SK-N-SH treated with all-trans-retinoic acid at 6 μM for 48 hours (cell line): ENCODE results near the gene GBGT1.

Source experiments
- ATAC-seq: fragments of 200-7000 bp; cut with Tn5 transposase; 3 replicates; pipeline ENCODE4 v1.9.1; 2020; ENCODE audit warnings: mild to moderate bottlenecking, moderate library complexity
- ARNTL ChIP-seq: fragments of 450-650 bp; formaldehyde crosslinking; IDR thresholded peaks from 2 replicates; pipeline ENCODE4 v1.5.0; 2020; ENCODE audit warnings: low read depth, mild to moderate bottlenecking, moderate library complexity, borderline replicate concordance
- BACH2 ChIP-seq: fragments of 250-450 bp; sonication (Bioruptor Pico); IDR thresholded peaks from 2 replicates; pipeline ENCODE4 v1.9.0; 2021; ENCODE audit warnings: mild to moderate bottlenecking, borderline replicate concordance
- CSDC2 ChIP-seq: fragments of 250-450 bp; sonication (Bioruptor Pico); IDR thresholded peaks from 2 replicates; pipeline ENCODE4 v1.5.0; 2020; ENCODE audit warnings: mild to moderate bottlenecking, moderate library complexity
- ESRRG ChIP-seq: fragments of 250-450 bp; sonication (Bioruptor Pico); IDR thresholded peaks from 2 replicates; pipeline ENCODE4 v1.6.1; 2021; ENCODE audit warnings: mild to moderate bottlenecking
- GLIS3 ChIP-seq: fragments of 250-450 bp; sonication (Bioruptor Pico); IDR thresholded peaks from 2 replicates; pipeline ENCODE4 v1.5.0; 2020; ENCODE audit warnings: mild to moderate bottlenecking, moderate library complexity
- ISL1 ChIP-seq: fragments of 250-450 bp; sonication (Bioruptor Pico); IDR thresholded peaks from 2 replicates; pipeline ENCODE4 v2.1.2; 2022; ENCODE audit warnings: mild to moderate bottlenecking, moderate library complexity
- OSR1 ChIP-seq: fragments of 250-450 bp; sonication (Bioruptor Pico); IDR thresholded peaks from 2 replicates; pipeline ENCODE4 v1.8.0; 2022; ENCODE audit warnings: moderate library complexity, mild to moderate bottlenecking, inconsistent platforms
- PPARA ChIP-seq: fragments of 250-450 bp; sonication (Bioruptor Pico); IDR thresholded peaks from 2 replicates; pipeline ENCODE4 v1.5.0; 2020; ENCODE audit warnings: mild to moderate bottlenecking, borderline replicate concordance
- RARB ChIP-seq: fragments of 250-450 bp; sonication (Bioruptor Pico); IDR thresholded peaks from 2 replicates; pipeline ENCODE4 v1.8.0; 2021; ENCODE audit warnings: mild to moderate bottlenecking, moderate library complexity
- SNAI2 ChIP-seq: fragments of 250-450 bp; sonication (Bioruptor Pico); IDR thresholded peaks from 2 replicates; pipeline ENCODE4 v1.5.0; 2020; ENCODE audit warnings: mild to moderate bottlenecking, moderate library complexity
- TOX ChIP-seq: fragments of 250-450 bp; sonication (Bioruptor Pico); IDR thresholded peaks from 2 replicates; pipeline ENCODE4 v1.8.0; 2021; ENCODE audit warnings: mild to moderate bottlenecking, moderate library complexity, borderline replicate concordance
- ZFP3 ChIP-seq: fragments of 250-450 bp; sonication (Bioruptor Pico); IDR thresholded peaks from 2 replicates; pipeline ENCODE4 v1.5.0; 2020; ENCODE audit warnings: mild to moderate bottlenecking, moderate library complexity
- ZFP30 ChIP-seq: fragments of 450-650 bp; formaldehyde crosslinking; IDR thresholded peaks from 2 replicates; pipeline ENCODE4 v1.5.0; 2022; ENCODE audit warnings: mild to moderate bottlenecking, moderate library complexity
- ZNF565 ChIP-seq: fragments of 450-650 bp; formaldehyde crosslinking; conservative IDR thresholded peaks from 2 replicates; pipeline ENCODE4 v1.5.0; 2020; ENCODE audit warnings: low read depth, mild to moderate bottlenecking, moderate library complexity
- ZNF70 ChIP-seq: fragments of 450-650 bp; formaldehyde crosslinking; IDR thresholded peaks from 2 replicates; pipeline ENCODE4 v1.5.0; 2020; ENCODE audit warnings: mild to moderate bottlenecking, moderate library complexity
- ZNF8 ChIP-seq: fragments of 450-650 bp; formaldehyde crosslinking; IDR thresholded peaks from 2 replicates; pipeline ENCODE4 v1.5.0; 2020; ENCODE audit warnings: mild to moderate bottlenecking, moderate library complexity
- TF ChIP-seq, protein P1 (sequence below): fragments of 250-450 bp; sonication (Bioruptor Pico); IDR thresholded peaks from 2 replicates; pipeline ENCODE4 v1.8.0; 2020; ENCODE audit warnings: mild to moderate bottlenecking, moderate library complexity, borderline replicate concordance
- TF ChIP-seq, protein P2 (sequence below): fragments of 250-450 bp; sonication (Bioruptor Pico); IDR thresholded peaks from 2 replicates; pipeline ENCODE4 v1.8.0; 2021; ENCODE audit warnings: low read depth, mild to moderate bottlenecking, moderate library complexity, borderline replicate concordance
- TF ChIP-seq, protein P3 (sequence below): fragments of 250-450 bp; sonication (Bioruptor Pico); IDR thresholded peaks from 2 replicates; pipeline ENCODE4 v1.5.0; 2020; ENCODE audit warnings: mild to moderate bottlenecking, moderate library complexity
- TF ChIP-seq, protein P4 (sequence below): fragments of 250-450 bp; sonication (Bioruptor Pico); IDR thresholded peaks from 2 replicates; pipeline ENCODE4 v1.5.1; 2021; ENCODE audit warnings: mild to moderate bottlenecking, moderate library complexity

Gene GBGT1

DNA sequence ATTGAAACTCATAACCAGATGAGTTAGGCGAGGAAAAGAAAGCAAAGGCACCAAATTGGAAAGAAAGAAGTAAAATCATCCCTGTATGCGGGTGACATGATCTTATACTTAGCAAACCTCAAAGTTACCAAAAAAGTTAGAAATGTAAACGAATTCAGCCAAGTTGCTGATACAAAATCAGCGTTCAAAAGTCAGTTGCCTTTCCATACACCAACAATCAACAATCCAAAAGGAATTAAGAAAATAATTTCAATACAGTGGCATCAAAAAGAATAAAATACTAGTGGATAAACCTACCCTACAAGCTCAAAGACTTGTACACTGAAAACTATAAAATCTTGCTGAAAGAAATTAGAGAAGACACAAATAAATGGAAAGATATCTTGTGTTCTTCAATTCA is 30.9 kb upstream of the GBGT1 start:
- ATAC-seq: no peak
- TF ChIP-seq OSR1 (no peak), SNAI2 (CRISPR knock-in tag) (no peak), BACH2 (CRISPR knock-in tag) (no peak)

DNA sequence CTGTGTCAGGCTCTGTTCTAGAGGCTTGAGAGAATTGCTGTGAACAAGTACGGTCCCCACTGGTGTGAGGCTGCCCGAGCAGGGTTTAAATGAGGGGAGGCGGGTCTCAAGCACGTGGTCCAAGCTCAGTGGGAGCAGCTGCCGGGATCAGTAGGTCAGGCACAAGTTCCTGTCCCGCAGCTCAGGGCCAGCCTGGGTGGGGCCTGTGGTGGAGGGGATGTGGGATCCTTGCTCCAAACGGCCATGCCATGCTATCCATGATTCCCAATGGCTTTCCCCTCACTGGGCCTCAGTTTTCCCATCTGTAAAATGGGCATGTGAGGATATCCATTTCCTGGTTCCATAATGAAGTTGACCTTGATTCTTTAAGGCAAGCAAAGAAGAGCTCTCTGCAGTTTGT is 28.3 kb upstream of the GBGT1 start:
- no peak for ATAC-seq
- no peak for TF ChIP-seq ZNF565 (CRISPR knock-in tag)
- no peak for TF ChIP-seq ESRRG (CRISPR knock-in tag)
- TF ChIP-seq, protein P1, sequence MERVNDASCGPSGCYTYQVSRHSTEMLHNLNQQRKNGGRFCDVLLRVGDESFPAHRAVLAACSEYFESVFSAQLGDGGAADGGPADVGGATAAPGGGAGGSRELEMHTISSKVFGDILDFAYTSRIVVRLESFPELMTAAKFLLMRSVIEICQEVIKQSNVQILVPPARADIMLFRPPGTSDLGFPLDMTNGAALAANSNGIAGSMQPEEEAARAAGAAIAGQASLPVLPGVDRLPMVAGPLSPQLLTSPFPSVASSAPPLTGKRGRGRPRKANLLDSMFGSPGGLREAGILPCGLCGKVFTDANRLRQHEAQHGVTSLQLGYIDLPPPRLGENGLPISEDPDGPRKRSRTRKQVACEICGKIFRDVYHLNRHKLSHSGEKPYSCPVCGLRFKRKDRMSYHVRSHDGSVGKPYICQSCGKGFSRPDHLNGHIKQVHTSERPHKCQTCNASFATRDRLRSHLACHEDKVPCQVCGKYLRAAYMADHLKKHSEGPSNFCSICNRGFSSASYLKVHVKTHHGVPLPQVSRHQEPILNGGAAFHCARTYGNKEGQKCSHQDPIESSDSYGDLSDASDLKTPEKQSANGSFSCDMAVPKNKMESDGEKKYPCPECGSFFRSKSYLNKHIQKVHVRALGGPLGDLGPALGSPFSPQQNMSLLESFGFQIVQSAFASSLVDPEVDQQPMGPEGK (CRISPR knock-in tag): no peak
- TF ChIP-seq ZFP3 (CRISPR knock-in tag): no peak
- TF ChIP-seq CSDC2 (CRISPR knock-in tag): no peak
- no peak for TF ChIP-seq ZFP30
- no peak for TF ChIP-seq ZNF70 (CRISPR knock-in tag)
- no peak for TF ChIP-seq ISL1 (CRISPR knock-in tag)
- TF ChIP-seq TOX (CRISPR knock-in tag): no peak
- TF ChIP-seq ZNF8 (CRISPR knock-in tag): no peak
- TF ChIP-seq, protein P2, sequence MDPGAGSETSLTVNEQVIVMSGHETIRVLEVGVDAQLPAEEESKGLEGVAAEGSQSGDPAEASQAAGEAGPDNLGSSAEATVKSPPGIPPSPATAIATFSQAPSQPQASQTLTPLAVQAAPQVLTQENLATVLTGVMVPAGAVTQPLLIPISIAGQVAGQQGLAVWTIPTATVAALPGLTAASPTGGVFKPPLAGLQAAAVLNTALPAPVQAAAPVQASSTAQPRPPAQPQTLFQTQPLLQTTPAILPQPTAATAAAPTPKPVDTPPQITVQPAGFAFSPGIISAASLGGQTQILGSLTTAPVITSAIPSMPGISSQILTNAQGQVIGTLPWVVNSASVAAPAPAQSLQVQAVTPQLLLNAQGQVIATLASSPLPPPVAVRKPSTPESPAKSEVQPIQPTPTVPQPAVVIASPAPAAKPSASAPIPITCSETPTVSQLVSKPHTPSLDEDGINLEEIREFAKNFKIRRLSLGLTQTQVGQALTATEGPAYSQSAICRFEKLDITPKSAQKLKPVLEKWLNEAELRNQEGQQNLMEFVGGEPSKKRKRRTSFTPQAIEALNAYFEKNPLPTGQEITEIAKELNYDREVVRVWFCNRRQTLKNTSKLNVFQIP (CRISPR knock-in tag): no peak
- no peak for TF ChIP-seq BACH2 (CRISPR knock-in tag)
- TF ChIP-seq, protein P3, sequence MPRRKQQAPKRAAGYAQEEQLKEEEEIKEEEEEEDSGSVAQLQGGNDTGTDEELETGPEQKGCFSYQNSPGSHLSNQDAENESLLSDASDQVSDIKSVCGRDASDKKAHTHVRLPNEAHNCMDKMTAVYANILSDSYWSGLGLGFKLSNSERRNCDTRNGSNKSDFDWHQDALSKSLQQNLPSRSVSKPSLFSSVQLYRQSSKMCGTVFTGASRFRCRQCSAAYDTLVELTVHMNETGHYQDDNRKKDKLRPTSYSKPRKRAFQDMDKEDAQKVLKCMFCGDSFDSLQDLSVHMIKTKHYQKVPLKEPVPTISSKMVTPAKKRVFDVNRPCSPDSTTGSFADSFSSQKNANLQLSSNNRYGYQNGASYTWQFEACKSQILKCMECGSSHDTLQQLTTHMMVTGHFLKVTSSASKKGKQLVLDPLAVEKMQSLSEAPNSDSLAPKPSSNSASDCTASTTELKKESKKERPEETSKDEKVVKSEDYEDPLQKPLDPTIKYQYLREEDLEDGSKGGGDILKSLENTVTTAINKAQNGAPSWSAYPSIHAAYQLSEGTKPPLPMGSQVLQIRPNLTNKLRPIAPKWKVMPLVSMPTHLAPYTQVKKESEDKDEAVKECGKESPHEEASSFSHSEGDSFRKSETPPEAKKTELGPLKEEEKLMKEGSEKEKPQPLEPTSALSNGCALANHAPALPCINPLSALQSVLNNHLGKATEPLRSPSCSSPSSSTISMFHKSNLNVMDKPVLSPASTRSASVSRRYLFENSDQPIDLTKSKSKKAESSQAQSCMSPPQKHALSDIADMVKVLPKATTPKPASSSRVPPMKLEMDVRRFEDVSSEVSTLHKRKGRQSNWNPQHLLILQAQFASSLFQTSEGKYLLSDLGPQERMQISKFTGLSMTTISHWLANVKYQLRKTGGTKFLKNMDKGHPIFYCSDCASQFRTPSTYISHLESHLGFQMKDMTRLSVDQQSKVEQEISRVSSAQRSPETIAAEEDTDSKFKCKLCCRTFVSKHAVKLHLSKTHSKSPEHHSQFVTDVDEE (CRISPR knock-in tag): no peak
- TF ChIP-seq PPARA: no peak
- no peak for TF ChIP-seq OSR1

DNA sequence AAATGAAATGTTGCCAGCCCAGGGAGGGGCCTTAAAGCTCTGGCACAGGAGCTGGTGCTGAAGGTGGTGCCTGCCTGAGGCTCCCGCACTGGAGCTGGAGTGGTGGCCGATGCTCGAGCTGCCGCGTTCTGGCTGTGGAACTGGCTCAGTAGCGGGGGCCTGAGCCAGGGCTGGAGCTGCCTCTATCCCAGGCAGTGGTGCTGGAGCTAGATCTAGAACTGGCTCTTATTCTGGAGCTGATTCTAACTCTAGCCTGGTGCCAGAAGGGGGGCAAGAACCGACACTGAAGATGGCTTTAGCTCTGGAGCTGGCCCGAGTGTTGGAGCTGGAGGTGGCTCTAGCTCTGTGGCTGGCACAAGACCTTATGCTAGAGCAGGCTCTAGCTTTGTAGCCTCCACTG is 26.1 kb upstream of the GBGT1 start:
- no peak for TF ChIP-seq PPARA
- no peak for TF ChIP-seq ZNF565 (CRISPR knock-in tag)
- TF ChIP-seq BACH2 (CRISPR knock-in tag): no peak
- TF ChIP-seq, protein P2 (CRISPR knock-in tag): no peak
- no peak for TF ChIP-seq TOX (CRISPR knock-in tag)
- TF ChIP-seq ISL1 (CRISPR knock-in tag): no peak
- no peak for TF ChIP-seq ARNTL (CRISPR knock-in tag)
- TF ChIP-seq GLIS3 (CRISPR knock-in tag): no peak
- no peak for TF ChIP-seq ZNF70 (CRISPR knock-in tag)
- TF ChIP-seq RARB (CRISPR knock-in tag): no peak
- no peak for TF ChIP-seq OSR1
- TF ChIP-seq SNAI2 (CRISPR knock-in tag): no peak
- no peak for TF ChIP-seq ZFP30
- TF ChIP-seq, protein P3 (CRISPR knock-in tag): no peak
- TF ChIP-seq, protein P4, sequence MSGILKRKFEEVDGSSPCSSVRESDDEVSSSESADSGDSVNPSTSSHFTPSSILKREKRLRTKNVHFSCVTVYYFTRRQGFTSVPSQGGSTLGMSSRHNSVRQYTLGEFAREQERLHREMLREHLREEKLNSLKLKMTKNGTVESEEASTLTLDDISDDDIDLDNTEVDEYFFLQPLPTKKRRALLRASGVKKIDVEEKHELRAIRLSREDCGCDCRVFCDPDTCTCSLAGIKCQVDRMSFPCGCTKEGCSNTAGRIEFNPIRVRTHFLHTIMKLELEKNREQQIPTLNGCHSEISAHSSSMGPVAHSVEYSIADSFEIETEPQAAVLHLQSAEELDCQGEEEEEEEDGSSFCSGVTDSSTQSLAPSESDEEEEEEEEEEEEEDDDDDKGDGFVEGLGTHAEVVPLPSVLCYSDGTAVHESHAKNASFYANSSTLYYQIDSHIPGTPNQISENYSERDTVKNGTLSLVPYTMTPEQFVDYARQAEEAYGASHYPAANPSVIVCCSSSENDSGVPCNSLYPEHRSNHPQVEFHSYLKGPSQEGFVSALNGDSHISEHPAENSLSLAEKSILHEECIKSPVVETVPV (CRISPR knock-in tag): no peak
- ATAC-seq: no peak
